Measurements from ENCODE around the gene ADSS1.

DNA sequence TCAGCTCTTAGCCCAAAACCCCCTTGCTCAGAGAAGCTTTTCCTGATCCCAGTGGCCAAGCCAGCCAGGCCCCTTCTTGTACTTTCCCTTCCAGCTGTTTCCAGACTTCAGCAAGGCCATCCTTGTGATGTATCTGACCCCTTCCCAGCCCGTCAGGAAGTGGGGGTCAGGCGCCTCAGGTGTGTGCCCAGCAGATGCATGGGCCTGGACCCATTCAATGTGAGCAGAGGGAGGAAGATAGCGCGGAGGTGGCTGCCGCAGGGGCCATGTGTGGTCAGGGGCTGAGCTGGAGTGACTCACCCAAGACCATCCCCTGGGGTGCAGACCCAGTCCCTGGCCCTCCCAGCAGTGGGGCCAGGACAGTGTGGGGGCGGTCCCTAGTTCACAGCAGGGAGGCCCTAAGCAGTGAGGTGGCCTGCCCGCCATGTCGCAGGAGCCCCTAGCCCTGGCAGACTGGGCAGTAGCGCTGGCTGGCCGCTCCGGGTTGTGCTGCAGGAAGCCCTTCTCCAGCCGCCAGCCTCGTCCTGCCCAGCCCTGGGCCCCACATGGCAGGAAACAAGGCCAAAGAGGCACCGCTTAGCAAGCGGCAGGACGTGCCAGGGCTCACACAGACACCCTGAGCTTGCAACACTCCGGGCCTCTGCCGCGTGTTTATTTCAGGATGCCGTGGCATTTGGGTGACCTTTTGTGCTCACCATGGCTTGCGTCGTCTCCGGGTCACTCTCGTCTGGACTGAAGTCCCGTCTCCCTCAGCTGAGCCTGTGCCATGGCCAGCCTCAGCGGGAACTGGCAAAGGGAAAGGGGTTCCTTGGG is 12.0 kb downstream of the ADSS1 start:
- TF ChIP-seq POLR2AphosphoS5 (IDR thresholded peaks at IDR 0.05) (peak in 2 of 3 donors; percentile 63 to 69), CTCF (IDR thresholded peaks at IDR 0.05) (no peak), POLR2A (IDR thresholded peaks at IDR 0.05) (no peak), EP300 (IDR thresholded peaks at IDR 0.05; ENCODE audit: low read depth) (peak; percentile 47)

Measured in transverse colon (tissue), 4 donors.